Superior temporal gyrus (tissue), 1 donor: ENCODE measurements around the gene USP40.
"Not testable (repeated sequence)": the region's sequence is repeated elsewhere in the genome, so short reads cannot be mapped to it uniquely, and the experiment has no call there.

ENCODE experiments used
- DNase-seq: peaks from one replicate; pipeline ENCODE4 v3.0.0-alpha.2; 2016; ENCODE audit errors: extremely low spot score

Gene USP40

GRCh38 chr2:233566141-233566956 lies at the start of gene USP40:
TSS of gene USP40 (minus strand) at chr2:233566782. CDS start at chr2:233565554, 1,228 bp downstream.
- peak; percentile 83 for DNase-seq

- DNase-seq: no peak
Observed at GRCh38 chr2:233611284-233611683, 44.7 kb upstream of the USP40 start.

- DNase-seq: no peak
Observed at GRCh38 chr2:233605680-233606079, 39.1 kb upstream of the USP40 start.

GRCh38 chr2:233604826-233605225 lies 38.2 kb upstream of the USP40 start:
- DNase-seq: no peak

GRCh38 chr2:233603520-233603919 lies 36.9 kb upstream of the USP40 start:
- no peak for DNase-seq

GRCh38 chr2:233602076-233602475 lies 35.5 kb upstream of the USP40 start:
- DNase-seq: no peak

GRCh38 chr2:233600386-233600785 lies 33.8 kb upstream of the USP40 start:
- DNase-seq: no peak

- no peak for DNase-seq
Observed at GRCh38 chr2:233598952-233599351, 32.4 kb upstream of the USP40 start.

GRCh38 chr2:233597522-233597921 lies 30.9 kb upstream of the USP40 start:
- no peak for DNase-seq

- no peak for DNase-seq
Observed at GRCh38 chr2:233593201-233593600, 26.6 kb upstream of the USP40 start.

- not testable (repeated sequence) for DNase-seq
Observed at GRCh38 chr2:233592706-233593105, 26.1 kb upstream of the USP40 start.

GRCh38 chr2:233588400-233588799 lies 21.8 kb upstream of the USP40 start:
- no peak for DNase-seq

- DNase-seq: no peak
Observed at GRCh38 chr2:233584210-233584609, 17.6 kb upstream of the USP40 start.

- DNase-seq: not testable (repeated sequence)
Observed at GRCh38 chr2:233583217-233583965, 16.8 kb upstream of the USP40 start.

- not testable (repeated sequence) for DNase-seq
Observed at GRCh38 chr2:233577341-233577740, 10.8 kb upstream of the USP40 start.

GRCh38 chr2:233572468-233572867 lies 5.9 kb upstream of the USP40 start:
- no peak for DNase-seq

- no peak for DNase-seq
Observed at GRCh38 chr2:233571462-233571861, 4.9 kb upstream of the USP40 start.

- DNase-seq: no peak
Observed at GRCh38 chr2:233571001-233571400, 4.4 kb upstream of the USP40 start.

- DNase-seq: no peak
Observed at GRCh38 chr2:233565685-233566140, 869 bp downstream of the USP40 start.

GRCh38 chr2:233563663-233564430 lies 2.7 kb downstream of the USP40 start:
- DNase-seq: no peak

GRCh38 chr2:233556881-233557736 lies 9.5 kb downstream of the USP40 start:
- peak; percentile 17 for DNase-seq
